CD4-positive, alpha-beta T cell treated with Interleukin-10 for 1 hour (primary cell): ENCODE results near the gene ABCA13.

Experiments
- DNase-seq: peaks from one replicate; pipeline ENCODE4 v3.0.0-alpha.2; 2020

Gene ABCA13

GRCh38 chr7:48452218-48452617 is 281.0 kb downstream of the ABCA13 start:
- DNase-seq, result no peak

- DNase-seq, result no peak
Observed at GRCh38 chr7:48454750-48455192, 283.5 kb downstream of the ABCA13 start.

- DNase-seq, result no peak
Observed at GRCh38 chr7:48455363-48455762, 284.1 kb downstream of the ABCA13 start.

- DNase-seq, result no peak
Observed at GRCh38 chr7:48458701-48459524, 287.7 kb downstream of the ABCA13 start.

- DNase-seq, result no peak
Observed at GRCh38 chr7:48466713-48467112, 295.5 kb downstream of the ABCA13 start.

- no peak for DNase-seq
Observed at GRCh38 chr7:48471196-48471595, 299.9 kb downstream of the ABCA13 start.

- no peak for DNase-seq
Observed at GRCh38 chr7:48472640-48473039, 301.4 kb downstream of the ABCA13 start.

GRCh38 chr7:48473205-48473865 is 302.1 kb downstream of the ABCA13 start:
- DNase-seq, result no peak

GRCh38 chr7:48481235-48481634 is 310.0 kb downstream of the ABCA13 start:
- no peak for DNase-seq

- DNase-seq, result no peak
Observed at GRCh38 chr7:48497521-48497920, 326.3 kb downstream of the ABCA13 start.

GRCh38 chr7:48502021-48502420 is 330.8 kb downstream of the ABCA13 start:
- DNase-seq, result no peak

- no peak for DNase-seq
Observed at GRCh38 chr7:48505051-48505450, 333.8 kb downstream of the ABCA13 start.

- DNase-seq, result no peak
Observed at GRCh38 chr7:48505466-48505865, 334.2 kb downstream of the ABCA13 start.

GRCh38 chr7:48506569-48506968 is 335.3 kb downstream of the ABCA13 start:
- DNase-seq, result no peak

GRCh38 chr7:48511080-48511479 is 339.8 kb downstream of the ABCA13 start:
- no peak for DNase-seq

GRCh38 chr7:48512892-48513291 is 341.6 kb downstream of the ABCA13 start:
- DNase-seq, result no peak

GRCh38 chr7:48515171-48515570 is 343.9 kb downstream of the ABCA13 start:
- no peak for DNase-seq

- no peak for DNase-seq
Observed at GRCh38 chr7:48518092-48518491, 346.8 kb downstream of the ABCA13 start.

- DNase-seq, result no peak
Observed at GRCh38 chr7:48522692-48523091, 351.4 kb downstream of the ABCA13 start.

- no peak for DNase-seq
Observed at GRCh38 chr7:48525736-48526732, 354.8 kb downstream of the ABCA13 start.

- DNase-seq, result no peak
Observed at GRCh38 chr7:48528646-48529045, 357.4 kb downstream of the ABCA13 start.

GRCh38 chr7:48537561-48537960 is 366.3 kb downstream of the ABCA13 start:
- no peak for DNase-seq

- no peak for DNase-seq
Observed at GRCh38 chr7:48540746-48541145, 369.5 kb downstream of the ABCA13 start.
